Karpas-422 (cell line): ENCODE results near the gene RNF115. TPM values are rescaled to one million over a fixed set of nuclear protein-coding genes. Genes with fewer than 3 reads are reported as not detected.

Experiments
- DNase-seq: peaks from one replicate; pipeline ENCODE4 v3.0.0-alpha.2; 2015
- H2AFZ ChIP-seq: fragments of 200-600 bp; sonication (generic); 2 replicates; pipeline ENCODE4 v1.6.1; 2014; ENCODE audit warnings: antibody characterized with exemption, low read length, mixed read lengths
- H3K27ac ChIP-seq: fragments of 200-600 bp; sonication (generic); 2 replicates; pipeline ENCODE4 v1.5.1; 2014; ENCODE audit warnings: mild to moderate bottlenecking, low read length, moderate library complexity
- H3K27me3 ChIP-seq: fragments of 200-600 bp; sonication (generic); 2 replicates; pipeline ENCODE4 v1.6.1; 2014; ENCODE audit warnings: low read length, mixed read lengths
- H3K36me3 ChIP-seq: fragments of 200-600 bp; sonication (generic); 2 replicates; pipeline ENCODE4 v1.6.1; 2014; ENCODE audit warnings: low read length, mixed read lengths; ENCODE audit not compliant: insufficient read depth
- H3K4me1 ChIP-seq: fragments of 200-600 bp; sonication (generic); 2 replicates; pipeline ENCODE4 v1.6.1; 2014; ENCODE audit warnings: mild to moderate bottlenecking, low read length, mixed read lengths
- H3K4me2 ChIP-seq: fragments of 200-600 bp; sonication (generic); 2 replicates; pipeline ENCODE4 v1.6.1; 2014; ENCODE audit warnings: low read length, low read depth, mild to moderate bottlenecking; ENCODE audit not compliant: poor library complexity, severe bottlenecking
- H3K4me3 ChIP-seq: fragments of 200-600 bp; sonication (generic); 2 replicates; pipeline ENCODE4 v1.5.1; 2014; ENCODE audit warnings: mild to moderate bottlenecking, antibody characterized with exemption, low read length, mixed read lengths
- H3K79me2 ChIP-seq: fragments of 200-600 bp; sonication (generic); 2 replicates; pipeline ENCODE4 v1.6.1; 2014; ENCODE audit warnings: mild to moderate bottlenecking, low read length, mixed read lengths
- H3K9ac ChIP-seq: fragments of 200-600 bp; sonication (generic); 2 replicates; pipeline ENCODE4 v1.6.0; 2014; ENCODE audit warnings: low read length
- H3K9me2 ChIP-seq: fragments of 200-600 bp; sonication (generic), shearing (Covaris generic); replicated peaks from 2 replicates; pipeline ENCODE4 v1.6.0; 2014; ENCODE audit warnings: mild to moderate bottlenecking, low read length, moderate library complexity; ENCODE audit not compliant: insufficient read depth
- H3K9me3 ChIP-seq: fragments of 300-700, 200-600 bp; sonication (generic); 2 replicates; pipeline ENCODE4 v1.6.1; 2014; ENCODE audit warnings: low read length, mixed read lengths
- H4K20me1 ChIP-seq: fragments of 200-600 bp; sonication (generic); 2 replicates; pipeline ENCODE4 v1.6.1; 2014; ENCODE audit warnings: mild to moderate bottlenecking, antibody characterized with exemption, low read length, low read depth; ENCODE audit not compliant: insufficient read depth
- total RNA-seq: library from RNA; depleted of rRNA; stranded (reverse); fragments of >200 nt; shearing (Covaris generic); gene quantifications from 2 replicates; pipeline ENCODE4 v1.2.3, GENCODE V29; 2014; ENCODE audit warnings: low replicate concordance

Gene RNF115
- total RNA-seq, 1 experiment from 2014 or later = 21.8 TPM

DNA sequence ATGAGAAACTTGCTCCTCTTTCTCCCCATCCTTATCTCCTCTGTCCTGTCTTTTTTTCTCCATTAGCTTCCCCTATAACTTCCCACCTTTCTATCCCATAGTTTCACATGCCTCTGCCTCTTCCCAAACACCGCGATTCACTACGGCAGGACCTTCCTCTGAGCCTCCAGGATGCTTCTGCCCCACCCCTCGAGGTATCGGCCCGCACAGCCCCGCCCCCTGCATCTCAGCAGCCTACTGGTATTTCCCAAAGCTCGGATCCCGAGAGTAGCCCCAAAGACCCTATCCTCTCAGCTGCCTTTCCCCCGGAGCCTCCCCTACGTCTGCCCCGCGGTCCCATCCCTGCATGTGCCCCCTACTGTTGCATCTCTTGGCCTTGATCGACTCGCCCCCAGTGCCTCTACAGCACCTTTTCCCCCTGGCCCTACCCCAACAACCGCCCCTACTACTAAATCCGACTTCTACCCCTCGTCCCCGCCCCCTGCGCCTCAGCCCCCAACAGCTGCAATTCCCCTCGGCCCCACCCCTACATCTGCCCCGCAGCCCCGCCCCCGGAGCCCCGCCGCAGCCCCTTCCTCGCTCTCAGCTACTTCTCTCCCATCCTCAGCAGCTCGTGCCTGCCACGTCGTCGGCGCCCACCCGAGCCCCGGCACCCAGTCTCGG is 34.5 kb upstream of the RNF115 start:
- no peaks in the 10 kb centered on the region for H3K9me2 ChIP-seq
- H3K4me1 ChIP-seq = peaks cover 28% of the 10 kb centered on the region
- peak overlapping the region; percentile 82 for H3K4me2 ChIP-seq
- no peaks in the 10 kb centered on the region for H3K27me3 ChIP-seq
- H3K36me3 ChIP-seq = 0 out of 2 replicates have a peak, but pooled peaks cover 2% of the 10 kb centered on the region
- peak overlapping the region; percentile 78 for H3K9ac ChIP-seq
- H4K20me1 ChIP-seq = no peaks in the 10 kb centered on the region; the same call in 1 of the 2 replicates
- peak overlapping the region; percentile 86; the same call in 1 of the 2 replicates for H2AFZ ChIP-seq
- peak overlapping the region; percentile 75 for H3K4me3 ChIP-seq
- peak overlapping the region; percentile 54; the same call in 1 of the 2 replicates for H3K27ac ChIP-seq
- peaks cover 14% of the 10 kb centered on the region for H3K79me2 ChIP-seq
- no peaks in the 10 kb centered on the region for H3K9me3 ChIP-seq
- DNase-seq = peak; percentile 84

DNA sequence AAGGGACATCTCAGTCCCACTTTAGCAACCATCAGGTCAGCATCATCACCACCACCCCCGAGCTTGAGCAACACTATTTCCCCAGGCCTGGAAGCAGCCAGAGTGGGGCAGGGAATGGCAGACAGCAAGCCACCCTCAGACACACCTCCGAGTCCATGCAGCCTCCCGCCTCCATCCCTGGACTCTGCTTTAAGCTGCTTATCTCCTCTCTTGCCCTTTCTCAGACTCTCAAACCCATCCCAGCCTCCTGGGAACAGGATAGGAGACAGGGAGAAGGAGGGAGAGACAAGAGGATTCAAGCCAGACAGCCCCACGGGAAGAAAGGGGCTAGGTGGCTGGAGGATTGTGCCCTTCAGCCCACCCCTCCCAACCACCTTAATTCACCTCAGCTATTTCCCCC is 33.3 kb upstream of the RNF115 start:
- no peak overlapping the region for H3K4me3 ChIP-seq
- no peaks in the 10 kb centered on the region for H3K9me2 ChIP-seq
- H3K79me2 ChIP-seq = peaks cover 14% of the 10 kb centered on the region
- H4K20me1 ChIP-seq = no peaks in the 10 kb centered on the region; the same call in 1 of the 2 replicates
- DNase-seq = no peak
- no peaks in the 10 kb centered on the region for H3K9me3 ChIP-seq
- no peak overlapping the region for H3K27ac ChIP-seq
- no peak overlapping the region for H2AFZ ChIP-seq
- H3K4me1 ChIP-seq = peaks cover 28% of the 10 kb centered on the region
- 0 out of 2 replicates have a peak, but pooled peaks cover 2% of the 10 kb centered on the region for H3K36me3 ChIP-seq
- H3K4me2 ChIP-seq = peak overlapping the region; percentile 82
- H3K27me3 ChIP-seq = no peaks in the 10 kb centered on the region
- peak overlapping the region; percentile 78; the same call in 1 of the 2 replicates for H3K9ac ChIP-seq

DNA sequence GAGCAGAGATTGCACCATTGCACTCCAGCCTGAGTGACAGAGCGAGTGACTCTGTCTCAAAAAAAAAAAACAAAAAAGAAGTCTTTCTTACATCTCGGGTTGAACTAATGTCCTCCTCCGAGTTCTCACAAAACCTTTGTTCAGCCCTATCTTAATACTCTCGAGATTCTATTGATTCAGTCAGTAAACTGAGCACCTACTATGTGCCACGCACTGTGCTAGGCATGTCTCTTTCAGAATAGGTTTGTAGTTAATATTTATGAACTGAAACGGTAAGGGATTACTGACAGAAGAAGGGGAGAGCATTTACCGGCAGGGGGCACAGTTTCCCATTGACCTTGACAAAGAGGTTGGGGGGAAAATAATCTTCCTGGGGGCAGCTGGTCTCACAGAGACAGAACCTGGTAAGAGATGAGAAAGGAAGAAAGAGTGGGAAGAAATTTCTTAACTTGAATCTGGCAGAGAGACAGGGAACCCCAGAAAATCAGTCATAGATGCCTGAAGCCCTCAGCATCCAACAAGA is 31.6 kb upstream of the RNF115 start:
- H3K36me3 ChIP-seq = 0 out of 2 replicates have a peak, but pooled peaks cover 2% of the 10 kb centered on the region
- DNase-seq = peak; percentile 75
- H3K79me2 ChIP-seq = peaks cover 14% of the 10 kb centered on the region

GRCh38 chr1:145849356-145850160 is 25.7 kb upstream of the RNF115 start:
- no peak for DNase-seq
- Histone ChIP-seq H3K9ac (no peak overlapping the region), H3K9me2 (no peaks in the 10 kb centered on the region), H3K4me2 (no peak overlapping the region), H3K27me3 (no peaks in the 10 kb centered on the region), H4K20me1 (no peaks in the 10 kb centered on the region), H3K36me3 (0 out of 2 replicates have a peak, but pooled peaks cover 4% of the 10 kb centered on the region), H3K79me2 (no peaks in the 10 kb centered on the region), H3K4me1 (peaks cover 27% of the 10 kb centered on the region), H3K9me3 (no peaks in the 10 kb centered on the region), H3K27ac (no peak overlapping the region), H3K4me3 (no peak overlapping the region), H2AFZ (no peak overlapping the region)

More for the DNA sequence above, 31.6 kb upstream of the RNF115 start:
- Histone ChIP-seq H3K4me2 (no peak overlapping the region), H3K4me3 (no peak overlapping the region), H3K27ac (no peak overlapping the region), H3K9me2 (no peaks in the 10 kb centered on the region), H3K4me1 (peaks cover 20% of the 10 kb centered on the region), H2AFZ (no peak overlapping the region), H3K9me3 (no peaks in the 10 kb centered on the region), H3K9ac (no peak overlapping the region), H4K20me1 (no peaks in the 10 kb centered on the region; the same call in 1 of the 2 replicates), H3K27me3 (no peaks in the 10 kb centered on the region)

GRCh38 chr1:145847827-145848226 is 23.9 kb upstream of the RNF115 start:
- Histone ChIP-seq H3K79me2 (no peaks in the 10 kb centered on the region), H3K36me3 (peaks cover 10% of the 10 kb centered on the region; the same call in 1 of the 2 replicates), H3K9me3 (no peaks in the 10 kb centered on the region), H3K27me3 (no peaks in the 10 kb centered on the region), H3K9me2 (no peaks in the 10 kb centered on the region), H3K4me3 (no peak overlapping the region), H3K9ac (no peak overlapping the region), H3K27ac (no peak overlapping the region), H3K4me1 (peaks cover 42% of the 10 kb centered on the region), H4K20me1 (no peaks in the 10 kb centered on the region), H2AFZ (no peak overlapping the region), H3K4me2 (no peak overlapping the region)
- no peak for DNase-seq

- Histone ChIP-seq H3K36me3 (peaks cover 10% of the 10 kb centered on the region; the same call in 1 of the 2 replicates), H3K27ac (peak overlapping the region; percentile 87), H4K20me1 (no peaks in the 10 kb centered on the region), H3K79me2 (no peaks in the 10 kb centered on the region), H3K9me3 (no peaks in the 10 kb centered on the region), H3K9me2 (no peaks in the 10 kb centered on the region), H3K4me3 (peak overlapping the region; percentile 75), H3K4me2 (peak overlapping the region; percentile 88), H3K4me1 (peaks cover 42% of the 10 kb centered on the region), H3K27me3 (no peaks in the 10 kb centered on the region), H2AFZ (peak overlapping the region; percentile 78; the same call in 1 of the 2 replicates), H3K9ac (peak overlapping the region; percentile 85)
- DNase-seq = peak; percentile 68
Observed at GRCh38 chr1:145846201-145846612, 22.3 kb upstream of the RNF115 start.

- H2AFZ ChIP-seq = peak within 1 kb of the TSS; percentile 78
- H3K9me2 ChIP-seq = no peaks in the 10 kb centered on the region
Observed at GRCh38 chr1:145845514-145846161, 21.7 kb upstream of the RNF115 start, which contains the start of gene NUDT17. Gene NUDT17, plus strand, starts transcription at chr1:145845630. Its CDS starts 11 bp downstream, at chr1:145845641.

More at GRCh38 chr1:145845514-145846161, 21.7 kb upstream of the RNF115 start, which contains the start of gene NUDT17:
- Histone ChIP-seq H3K4me2 (peak within 1 kb of the TSS; percentile 88), H3K79me2 (no peaks in the 10 kb centered on the region), H3K9me3 (no peaks in the 10 kb centered on the region), H4K20me1 (no peaks in the 10 kb centered on the region), H3K4me1 (peaks cover 42% of the 10 kb centered on the region), H3K27me3 (no peaks in the 10 kb centered on the region), H3K27ac (peak within 1 kb of the TSS; percentile 87), H3K4me3 (peak within 1 kb of the TSS; percentile 75), H3K36me3 (peaks cover 14% of the 10 kb centered on the region; the same call in 1 of the 2 replicates), H3K9ac (peak within 1 kb of the TSS; percentile 85)
- peak; percentile 95 for DNase-seq
